VCaP (cell line): ENCODE measurements around the gene TFDP2.

ENCODE experiments used
- H3K27ac ChIP-seq: fragments of 450-650 bp; 2 replicates; pipeline ENCODE4 v1.5.1; 2017
- CTCF ChIP-seq: fragments of 450-650 bp; conservative IDR thresholded peaks from 2 replicates; pipeline ENCODE4 v1.5.1; 2017; ENCODE audit warnings: mild to moderate bottlenecking, moderate library complexity

TFDP2 gene

GRCh38 chr3:141972399-141972798 is 176.9 kb downstream of the TFDP2 start:
- no peak for TF ChIP-seq CTCF
- H3K27ac ChIP-seq = no peak overlapping the region

- H3K27ac ChIP-seq = no peak overlapping the region
- TF ChIP-seq CTCF = no peak
Measured at GRCh38 chr3:141971571-141971970, 177.8 kb downstream of the TFDP2 start.

GRCh38 chr3:141969711-141970110 is 179.6 kb downstream of the TFDP2 start:
- no peak for TF ChIP-seq CTCF

GRCh38 chr3:141965471-141965870 is 183.9 kb downstream of the TFDP2 start:
- no peak for TF ChIP-seq CTCF

More at GRCh38 chr3:141969711-141970110, 179.6 kb downstream of the TFDP2 start:
- no peak overlapping the region for H3K27ac ChIP-seq

GRCh38 chr3:141963301-141963700 is 186.0 kb downstream of the TFDP2 start:
- H3K27ac ChIP-seq = no peak overlapping the region
- TF ChIP-seq CTCF = no peak

More at GRCh38 chr3:141965471-141965870, 183.9 kb downstream of the TFDP2 start:
- H3K27ac ChIP-seq = no peak overlapping the region

GRCh38 chr3:141960731-141961130 is 188.6 kb downstream of the TFDP2 start:
- H3K27ac ChIP-seq = no peak overlapping the region
- TF ChIP-seq CTCF = no peak

GRCh38 chr3:141959589-141960554 is 189.5 kb downstream of the TFDP2 start:
- H3K27ac ChIP-seq = no peak overlapping the region
- no peak for TF ChIP-seq CTCF
